ENCODE measurements around the gene JMJD7.

The JMJD7 gene

DNA sequence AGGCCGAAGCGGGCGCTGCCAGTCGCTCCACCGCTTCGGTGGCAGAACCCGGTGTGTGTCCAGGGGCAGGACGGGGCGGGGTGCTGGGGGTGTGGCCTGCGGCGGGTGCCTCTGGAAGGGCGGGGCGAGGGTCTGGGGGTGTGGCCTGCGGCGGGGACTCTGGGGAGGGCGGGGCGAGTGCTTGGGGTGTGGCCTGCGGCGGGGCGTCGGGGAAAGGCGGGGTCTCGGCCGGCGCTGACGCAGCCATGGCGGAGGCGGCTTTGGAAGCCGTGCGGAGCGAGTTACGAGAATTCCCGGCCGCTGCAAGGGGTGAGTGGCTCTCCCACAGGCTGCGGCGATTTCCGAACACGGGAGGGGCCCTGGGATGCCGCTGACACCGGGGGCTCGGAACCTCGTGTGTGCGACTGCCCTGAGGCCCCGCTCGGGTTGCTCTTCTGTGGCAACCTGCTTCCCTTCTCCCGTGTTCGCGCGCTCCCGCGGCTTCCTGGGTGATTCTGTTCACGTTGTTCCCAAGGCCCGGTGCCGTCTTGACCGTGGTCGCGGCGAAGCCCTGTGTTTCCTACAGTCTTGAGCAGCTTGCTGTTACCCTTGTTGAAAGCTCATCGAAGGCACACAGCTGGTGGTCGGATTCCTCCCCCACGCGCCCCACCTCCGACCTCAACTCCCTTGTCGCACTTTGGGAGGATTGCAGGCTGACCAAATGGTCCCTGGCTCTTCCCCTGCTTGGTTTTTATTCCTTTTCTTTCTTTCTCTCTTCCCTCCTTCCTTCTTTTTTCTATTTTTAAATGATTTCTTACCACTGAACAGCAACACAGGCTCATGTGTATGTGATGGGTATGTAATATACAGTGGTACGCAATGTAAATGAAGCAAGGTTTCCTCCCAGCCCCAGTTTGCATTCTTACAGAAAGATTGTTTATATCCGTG lies at the start of gene JMJD7:
JMJD7 (plus strand) TSS at position 213 of the 927 bp plus-strand sequence; CDS start at position 246, 33 bp downstream.
- no peak for TF ChIP-seq ZNF274 (IDR thresholded peaks at IDR 0.05; ENCODE audit: low read depth, low read length)
- peak within 1 kb of the TSS; percentile 73 for H3K4me3 ChIP-seq (ENCODE audit: low read length)

DNA sequence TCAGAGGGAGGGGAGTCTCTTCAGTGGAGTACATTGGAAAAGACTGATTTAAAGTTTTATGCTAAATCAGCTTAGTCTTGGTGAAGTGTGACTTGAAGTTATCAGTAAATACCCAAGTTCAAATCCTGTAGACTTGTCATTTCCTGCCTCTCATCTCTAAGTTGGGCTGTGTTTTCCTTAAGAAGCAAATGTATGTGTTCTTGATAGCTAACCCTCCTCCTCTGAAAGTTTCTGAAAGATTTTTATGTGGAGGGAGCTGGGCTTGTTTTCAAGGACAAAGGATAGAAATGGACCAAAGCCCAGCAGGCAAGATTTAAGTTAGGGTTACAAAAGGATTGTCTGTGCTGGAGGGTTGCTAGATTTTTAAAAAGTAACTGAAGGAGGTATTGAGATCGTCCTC lies 49.4 kb upstream of the JMJD7 start:
- H3K4me3 ChIP-seq (ENCODE audit: low read length), result no peak overlapping the region
- no peak for TF ChIP-seq ZNF274 (IDR thresholded peaks at IDR 0.05; ENCODE audit: low read depth, low read length)

DNA sequence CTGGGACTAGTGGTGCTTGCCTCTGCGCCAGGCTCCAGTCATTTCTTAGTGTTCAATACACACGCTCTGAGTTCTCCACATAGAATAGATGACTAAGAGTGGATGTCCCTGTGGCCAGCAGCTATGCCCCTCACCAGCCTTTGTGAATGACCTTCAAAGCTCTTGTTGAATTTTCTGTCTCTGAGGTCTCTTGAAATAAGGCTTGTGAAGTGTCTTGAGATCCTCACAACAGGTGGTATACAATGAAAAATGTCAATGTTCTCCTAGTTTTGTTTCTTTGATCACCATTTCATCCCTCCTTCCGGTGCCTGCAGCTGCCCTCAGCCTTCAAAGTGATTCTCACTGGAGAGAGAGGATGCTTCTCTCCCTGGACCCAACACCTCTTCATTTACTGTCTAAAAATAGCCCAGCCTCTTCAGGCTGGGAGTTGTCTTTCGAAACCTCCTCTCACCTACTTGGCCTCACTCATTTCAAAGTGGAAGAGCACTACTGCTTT lies 48.2 kb upstream of the JMJD7 start:
- TF ChIP-seq ZNF274 (IDR thresholded peaks at IDR 0.05; ENCODE audit: low read depth, low read length), result no peak
- no peak overlapping the region; the same call in 1 of the 2 replicates for H3K4me3 ChIP-seq (ENCODE audit: low read length)

DNA sequence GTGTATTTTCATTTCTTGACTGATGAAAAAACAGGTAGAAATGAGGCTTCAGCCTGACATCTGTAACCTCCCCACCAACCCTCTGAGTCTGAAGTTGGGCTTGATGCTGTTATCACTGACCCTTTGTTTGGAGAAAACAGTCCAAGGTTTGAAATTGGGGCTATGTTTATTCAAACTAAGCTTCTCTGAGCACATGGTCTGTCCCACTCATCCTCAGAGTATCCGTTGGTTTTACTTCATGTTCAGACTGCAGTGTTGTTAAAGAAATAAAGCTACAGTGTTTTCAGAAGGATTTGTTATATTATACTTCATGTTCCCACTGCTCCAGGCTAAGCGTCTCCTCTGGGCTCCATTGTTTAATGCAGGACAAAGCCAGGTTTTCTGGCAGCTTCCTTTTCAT lies 47.6 kb upstream of the JMJD7 start:
- H3K4me3 ChIP-seq (ENCODE audit: low read length), result no peak overlapping the region; the same call in 1 of the 2 replicates
- no peak for TF ChIP-seq ZNF274 (IDR thresholded peaks at IDR 0.05; ENCODE audit: low read depth, low read length)

GRCh38 chr15:41780727-41781126 lies 47.2 kb upstream of the JMJD7 start:
- no peak for TF ChIP-seq ZNF274 (IDR thresholded peaks at IDR 0.05; ENCODE audit: low read depth, low read length)
- H3K4me3 ChIP-seq (ENCODE audit: low read length), result no peak overlapping the region

GRCh38 chr15:41782371-41783282 lies 45.3 kb upstream of the JMJD7 start:
- no peak overlapping the region for H3K4me3 ChIP-seq (ENCODE audit: low read length)
- TF ChIP-seq ZNF274 (IDR thresholded peaks at IDR 0.05; ENCODE audit: low read depth, low read length), result no peak

GRCh38 chr15:41783296-41783695 lies 44.6 kb upstream of the JMJD7 start:
- no peak overlapping the region for H3K4me3 ChIP-seq (ENCODE audit: low read length)
- no peak for TF ChIP-seq ZNF274 (IDR thresholded peaks at IDR 0.05; ENCODE audit: low read depth, low read length)

GRCh38 chr15:41788262-41788661 lies 39.6 kb upstream of the JMJD7 start:
- no peak overlapping the region for H3K4me3 ChIP-seq (ENCODE audit: low read length)
- TF ChIP-seq ZNF274 (IDR thresholded peaks at IDR 0.05; ENCODE audit: low read depth, low read length), result no peak

DNA sequence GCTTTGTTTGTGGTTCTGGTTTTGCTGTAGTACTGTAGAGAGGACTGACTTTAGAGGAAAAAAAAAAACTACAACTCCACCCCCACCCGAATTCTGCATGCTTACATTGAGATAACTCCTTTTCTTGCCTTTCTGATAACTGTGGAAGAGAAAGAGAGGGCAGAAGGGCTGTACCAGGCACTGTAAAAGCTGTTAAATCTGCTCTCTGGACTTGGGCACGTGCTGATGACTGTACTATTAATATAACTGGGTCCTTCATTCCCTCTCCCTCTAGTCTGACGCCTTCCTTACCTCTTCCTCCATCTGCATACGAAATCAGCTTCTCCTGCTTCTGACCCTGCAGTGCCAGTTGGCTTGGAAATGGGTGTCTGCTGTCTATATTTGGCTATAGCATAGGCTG lies 38.7 kb upstream of the JMJD7 start:
- no peak for TF ChIP-seq ZNF274 (IDR thresholded peaks at IDR 0.05; ENCODE audit: low read depth, low read length)
- no peak overlapping the region for H3K4me3 ChIP-seq (ENCODE audit: low read length)

DNA sequence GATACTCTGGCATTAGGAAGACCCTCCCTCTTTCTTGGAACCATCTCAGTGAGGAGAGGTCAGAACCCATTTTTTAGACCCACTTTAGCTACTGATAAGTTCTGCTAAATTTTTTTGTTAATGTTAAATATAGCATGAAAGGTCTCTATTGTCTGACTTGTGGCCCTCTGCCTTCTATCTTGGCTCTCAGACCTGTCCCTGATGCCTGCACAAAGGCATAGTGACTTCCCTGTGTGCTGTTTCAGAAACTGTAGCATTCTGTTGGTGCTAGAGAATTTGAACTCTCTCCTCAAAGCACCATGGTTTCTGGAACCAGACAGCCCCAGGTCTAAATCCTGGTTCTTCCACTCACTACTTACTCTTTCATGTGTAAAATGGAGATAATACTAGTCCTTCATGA lies 38.2 kb upstream of the JMJD7 start:
- no peak overlapping the region for H3K4me3 ChIP-seq (ENCODE audit: low read length)
- no peak for TF ChIP-seq ZNF274 (IDR thresholded peaks at IDR 0.05; ENCODE audit: low read depth, low read length)

DNA sequence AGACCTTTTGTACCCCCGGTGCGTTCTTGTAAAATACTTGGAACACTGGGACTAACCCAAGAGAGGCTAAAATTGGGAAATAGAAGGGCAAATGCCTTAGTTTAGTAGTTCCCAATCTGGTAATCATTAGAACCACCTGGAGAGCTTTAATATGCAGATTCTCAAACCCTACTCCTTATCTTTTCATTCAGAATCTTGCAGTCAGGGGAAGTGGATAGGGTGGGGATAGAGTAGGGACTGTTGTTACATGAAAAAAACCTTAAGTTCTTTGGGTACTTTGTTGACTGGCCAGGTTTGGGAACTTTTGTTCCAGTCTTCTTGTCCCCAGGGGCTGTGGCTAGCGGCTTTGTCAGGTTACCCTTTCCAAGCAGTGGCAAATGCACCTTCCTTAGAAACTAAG lies 37.7 kb upstream of the JMJD7 start:
- no peak overlapping the region for H3K4me3 ChIP-seq (ENCODE audit: low read length)
- no peak for TF ChIP-seq ZNF274 (IDR thresholded peaks at IDR 0.05; ENCODE audit: low read depth, low read length)

- TF ChIP-seq ZNF274 (IDR thresholded peaks at IDR 0.05; ENCODE audit: low read depth, low read length), result no peak
- H3K4me3 ChIP-seq (ENCODE audit: low read length), result no peak overlapping the region; the same call in 1 of the 2 replicates
Observed at GRCh38 chr15:41790756-41791546, 36.9 kb upstream of the JMJD7 start.

GRCh38 chr15:41791547-41791937 lies 36.4 kb upstream of the JMJD7 start:
- H3K4me3 ChIP-seq (ENCODE audit: low read length), result no peak overlapping the region; the same call in 1 of the 2 replicates
- no peak for TF ChIP-seq ZNF274 (IDR thresholded peaks at IDR 0.05; ENCODE audit: low read depth, low read length)

Data from GM08714 (cell line).